GM18868 (cell line): ENCODE data around the gene PLSCR4.

Experiments used
- ATAC-seq: cut with Tn5 transposase; IDR thresholded peaks from one replicate; pipeline ENCODE4 v1.9.1; 2021; ENCODE audit warnings: mild to moderate bottlenecking, moderate library complexity; ENCODE audit not compliant: unreplicated experiment

Gene PLSCR4

DNA sequence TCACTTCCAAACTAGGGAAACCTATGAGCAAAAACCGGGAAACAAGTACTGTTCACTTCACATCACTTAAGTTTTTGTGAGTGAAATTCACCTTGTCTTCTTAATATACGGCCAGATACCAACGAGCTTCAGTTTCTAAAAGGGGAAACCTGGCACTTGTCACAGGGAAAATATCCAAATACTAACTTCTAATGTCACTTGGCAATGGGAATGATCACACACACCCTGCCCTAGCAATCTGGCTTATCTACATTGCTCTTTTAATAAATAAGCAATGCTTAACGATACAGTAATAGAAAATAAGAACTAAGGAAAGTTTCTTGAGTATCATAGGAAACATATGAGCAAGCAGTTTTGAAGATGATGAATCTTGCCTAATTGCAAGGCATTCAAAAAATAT, 55.3 kb downstream of the PLSCR4 start:
- no peak for ATAC-seq

DNA sequence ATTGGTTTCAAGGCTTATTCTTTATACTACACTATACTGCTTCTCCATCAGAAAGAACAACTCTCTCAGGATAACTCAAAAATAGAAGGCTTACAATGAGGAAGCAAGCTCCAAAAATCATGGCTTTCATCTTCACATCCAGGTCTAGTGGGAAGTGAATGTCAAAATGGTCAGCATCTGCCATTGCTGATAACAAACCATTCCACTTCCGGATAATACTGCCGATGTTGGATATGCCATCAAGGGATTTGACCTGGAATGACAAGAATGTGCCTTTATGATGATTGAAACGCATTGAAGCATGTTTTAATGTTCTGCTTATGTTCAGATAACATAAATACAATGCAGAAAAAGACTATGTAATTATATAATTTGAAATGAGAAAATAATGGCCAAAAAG, 55.9 kb downstream of the PLSCR4 start:
- no peak for ATAC-seq

DNA sequence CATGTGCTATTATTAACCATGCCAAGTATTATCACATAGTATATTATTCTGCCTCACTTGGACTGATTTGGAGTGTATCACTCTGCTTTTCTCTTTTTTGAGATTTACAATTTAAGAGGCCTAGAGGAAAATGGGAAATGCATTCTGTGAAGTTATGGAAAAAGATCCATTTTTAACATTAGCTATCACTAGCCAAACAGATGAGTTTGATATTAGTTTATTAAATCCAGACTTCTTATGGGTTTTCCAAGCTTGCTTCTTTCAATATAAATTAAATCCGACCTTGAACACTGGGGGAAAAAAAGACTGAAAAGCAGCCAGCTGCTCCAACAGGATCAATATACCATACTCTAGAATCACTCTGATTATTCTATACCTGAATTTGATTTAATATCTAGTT, 59.9 kb downstream of the PLSCR4 start:
- ATAC-seq = no peak

DNA sequence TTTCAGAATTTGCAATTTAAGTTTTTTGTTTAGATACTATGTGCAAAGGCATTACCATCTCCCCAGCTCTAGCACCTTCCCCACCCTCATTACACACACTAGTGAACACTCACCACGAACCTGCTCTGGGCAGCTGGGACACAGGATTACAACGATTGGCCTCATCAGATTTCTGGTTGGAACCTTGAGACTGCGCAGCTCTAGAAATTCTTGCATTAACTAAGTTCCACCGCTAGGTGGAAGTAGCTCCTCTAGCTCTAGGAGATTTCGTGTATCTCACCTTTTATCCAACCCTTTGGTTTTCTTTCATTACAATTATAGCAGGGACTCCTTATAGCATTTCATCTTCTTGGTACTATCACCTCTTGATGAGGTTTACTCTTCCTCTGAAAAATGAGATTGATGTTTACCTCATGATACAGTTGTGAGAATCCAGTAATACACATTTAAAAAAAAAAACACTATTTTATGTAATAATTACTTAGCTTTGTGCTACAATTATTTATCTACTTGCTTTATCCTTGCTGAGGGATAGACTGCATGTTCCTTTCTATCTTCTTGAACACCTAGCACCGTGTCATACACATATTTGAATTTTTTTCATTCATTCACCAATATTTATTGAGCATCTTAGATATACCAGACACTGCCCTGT, 61.3 kb downstream of the PLSCR4 start:
- ATAC-seq = peak; percentile 95

DNA sequence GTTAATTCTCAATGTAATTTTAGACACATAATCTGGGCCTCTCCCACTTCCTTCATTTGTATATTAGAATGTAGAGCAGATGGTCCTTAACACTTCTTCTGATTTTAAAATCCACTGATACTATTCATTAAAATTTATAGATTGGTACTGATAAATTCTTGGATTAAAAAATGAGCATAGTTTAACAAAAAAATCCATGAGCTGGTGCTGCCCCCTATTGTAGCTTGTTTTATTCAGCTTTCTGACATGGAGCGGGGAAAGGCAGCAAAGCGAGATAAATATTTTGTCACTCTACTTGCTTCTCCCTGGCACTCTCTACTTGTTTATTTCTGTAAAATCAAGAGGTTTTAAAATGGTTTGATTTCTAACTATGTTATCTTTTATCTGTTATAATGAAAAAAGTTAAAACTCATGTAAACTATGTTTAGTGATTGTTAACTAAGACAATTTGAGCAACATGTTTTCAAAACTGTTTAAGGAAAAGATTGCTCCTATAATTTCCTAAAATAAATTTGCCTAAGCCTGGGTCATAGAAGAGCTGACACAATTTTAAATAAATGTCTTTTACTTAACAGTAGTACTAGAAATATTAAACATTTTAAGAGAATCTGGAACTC, 63.5 kb downstream of the PLSCR4 start:
- no peak for ATAC-seq

DNA sequence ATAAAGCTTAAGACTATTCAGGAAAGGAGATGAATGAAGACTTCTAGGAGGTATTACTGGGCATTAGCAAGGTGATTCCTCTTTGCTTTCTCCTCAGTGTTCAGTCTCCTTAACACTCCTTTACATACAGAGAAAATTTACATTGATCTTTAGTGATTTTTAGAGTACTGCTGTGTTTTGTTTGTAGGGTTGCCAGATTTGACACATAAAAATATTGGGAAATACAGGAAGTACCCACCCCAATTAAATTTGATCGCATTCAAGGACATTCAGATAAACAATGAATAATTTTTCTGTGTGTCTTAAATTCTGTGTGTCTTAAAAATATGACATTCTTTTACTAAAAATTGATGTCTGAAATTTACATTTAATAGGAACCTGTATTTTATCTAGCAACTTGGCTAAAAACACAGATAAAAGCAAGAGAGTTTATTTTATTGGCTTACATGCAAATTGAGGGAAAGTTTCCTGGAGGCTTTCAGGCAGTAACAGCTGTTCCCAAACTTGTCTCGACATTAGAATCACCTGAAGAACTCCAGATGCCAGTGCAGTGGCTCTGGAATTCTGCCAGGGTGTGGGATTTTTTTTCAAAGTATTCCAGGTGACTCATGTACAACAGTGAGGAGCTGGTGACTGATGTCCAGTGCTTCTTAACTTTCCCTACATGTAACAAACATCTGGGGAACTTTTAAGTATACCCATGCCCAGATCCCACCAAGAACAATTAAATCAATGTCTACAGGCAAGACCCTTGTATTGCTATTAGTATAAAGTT, 66.5 kb downstream of the PLSCR4 start:
- no peak for ATAC-seq

DNA sequence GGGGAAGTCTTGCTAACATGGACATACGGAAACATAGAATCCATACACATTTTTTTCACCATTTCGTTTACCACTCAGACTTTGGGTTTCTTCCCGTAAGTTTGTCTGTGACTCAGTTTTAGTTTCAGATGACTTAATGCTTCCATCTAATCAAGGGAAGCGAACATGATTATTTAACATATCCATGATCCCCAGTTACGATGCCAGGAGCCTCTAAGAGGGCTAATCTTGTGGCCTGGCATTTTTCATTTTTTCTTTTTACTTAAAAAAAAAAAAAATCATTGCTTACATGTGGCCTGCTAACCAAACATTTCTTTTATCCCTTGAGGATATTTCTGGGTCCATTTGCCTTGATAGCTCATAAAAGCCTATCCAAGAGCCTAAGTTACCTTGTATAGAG, 69.7 kb downstream of the PLSCR4 start:
- ATAC-seq = no peak

DNA sequence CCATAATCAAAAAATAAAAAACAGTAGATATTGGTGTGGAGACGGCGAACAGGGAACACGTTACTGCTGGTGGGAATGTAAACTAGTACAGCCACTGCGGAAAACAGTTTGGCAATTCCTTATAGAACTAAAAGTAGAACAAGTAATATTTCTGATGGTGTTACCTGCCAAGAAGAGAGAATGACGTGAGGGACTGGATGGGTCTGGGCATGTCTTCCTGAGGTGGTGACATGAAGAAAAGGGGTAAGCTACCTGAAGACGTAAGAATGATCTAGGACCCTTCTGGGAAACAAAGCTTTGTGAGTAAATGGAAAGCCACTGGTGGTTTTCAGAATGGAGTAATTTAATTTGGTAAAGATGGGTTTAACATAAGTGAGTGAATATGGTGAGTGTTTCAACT, 70.5 kb downstream of the PLSCR4 start:
- ATAC-seq = no peak

DNA sequence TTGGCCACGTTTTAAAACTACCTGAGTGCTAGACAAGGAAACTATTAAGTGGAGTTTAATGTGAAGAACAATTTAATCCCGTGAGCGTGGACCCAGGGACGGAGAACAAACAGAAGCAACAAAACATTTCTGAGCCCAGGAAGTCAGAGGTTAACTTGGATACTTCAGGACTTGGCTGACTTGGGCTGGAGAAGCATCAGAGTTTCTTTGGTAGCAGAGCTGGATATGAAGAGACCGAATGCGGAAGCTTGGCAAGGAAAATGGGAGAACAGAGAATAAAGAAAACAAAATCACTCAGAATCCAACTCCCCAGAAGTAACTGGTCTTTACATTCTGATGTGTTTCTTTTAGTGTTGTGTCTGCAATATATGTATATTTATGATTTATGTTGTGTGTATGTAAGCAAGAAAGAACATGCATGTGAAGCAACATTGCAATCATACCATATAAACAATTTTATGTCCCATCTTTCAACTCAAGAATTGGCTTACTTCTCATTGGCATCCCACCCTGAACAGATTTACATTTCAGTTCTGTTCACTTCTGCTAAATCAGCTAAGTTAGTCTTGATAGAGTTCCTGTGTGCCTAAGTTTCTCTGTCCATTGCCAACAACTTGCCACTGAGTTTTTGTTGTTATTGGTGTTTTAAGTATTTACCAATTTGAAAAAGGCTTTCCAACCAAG, 72.8 kb downstream of the PLSCR4 start:
- no peak for ATAC-seq

DNA sequence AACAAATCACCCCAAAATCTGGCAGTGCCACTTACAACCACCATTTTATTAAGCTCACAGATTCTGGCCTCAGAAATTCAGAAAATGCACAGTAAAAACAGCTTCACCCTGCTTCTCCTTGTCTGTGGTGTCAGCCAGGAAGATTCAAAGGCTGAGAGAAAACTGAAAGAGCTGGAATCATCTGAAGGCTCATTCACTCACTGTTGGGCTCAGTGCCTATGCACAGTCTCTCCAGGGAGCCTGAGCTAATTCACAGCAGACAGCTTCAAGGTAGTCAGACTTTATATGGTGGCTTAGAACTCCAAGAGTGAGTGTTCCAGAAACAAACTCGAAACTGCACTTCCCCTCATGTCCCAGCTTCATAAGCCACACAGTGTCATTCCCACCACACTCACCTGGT, 73.4 kb downstream of the PLSCR4 start:
- no peak for ATAC-seq

DNA sequence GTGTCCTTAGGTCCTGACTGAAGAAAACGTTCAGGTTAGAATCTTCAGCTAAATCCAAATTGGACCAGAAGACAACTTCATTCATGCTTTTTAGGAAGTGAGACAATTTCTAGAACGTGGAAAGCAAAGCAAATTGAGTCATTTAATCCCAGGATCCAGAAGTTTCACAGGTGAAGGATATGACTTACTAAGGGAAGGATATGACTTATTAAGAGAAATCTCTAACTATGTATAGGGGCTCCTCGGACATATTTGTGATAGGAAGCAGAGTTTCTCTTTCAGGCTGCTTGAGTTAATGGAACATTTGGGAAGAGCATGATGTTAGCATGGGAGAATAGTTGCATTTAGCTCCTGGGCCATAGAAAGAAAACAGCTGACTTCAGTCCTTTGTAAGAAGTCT, 73.8 kb downstream of the PLSCR4 start:
- ATAC-seq = no peak

DNA sequence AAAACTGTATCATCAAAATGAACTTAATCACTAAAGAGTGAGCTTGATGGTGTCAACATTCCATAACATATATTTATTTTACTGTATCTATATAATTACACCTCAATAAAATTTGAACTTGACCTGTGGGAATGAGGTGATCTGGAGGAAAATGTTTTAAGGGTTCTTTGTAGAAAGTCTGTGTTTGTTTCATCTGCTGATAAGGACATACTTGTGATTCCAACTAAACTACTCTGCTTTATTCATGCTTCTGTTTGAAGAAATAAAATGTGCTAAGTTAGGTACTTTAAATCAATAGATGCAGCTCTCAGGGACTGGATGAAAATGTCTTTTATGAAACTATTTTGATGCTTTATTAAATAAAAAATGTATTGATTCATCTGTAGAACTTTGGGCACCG, 78.3 kb downstream of the PLSCR4 start:
- no peak for ATAC-seq

DNA sequence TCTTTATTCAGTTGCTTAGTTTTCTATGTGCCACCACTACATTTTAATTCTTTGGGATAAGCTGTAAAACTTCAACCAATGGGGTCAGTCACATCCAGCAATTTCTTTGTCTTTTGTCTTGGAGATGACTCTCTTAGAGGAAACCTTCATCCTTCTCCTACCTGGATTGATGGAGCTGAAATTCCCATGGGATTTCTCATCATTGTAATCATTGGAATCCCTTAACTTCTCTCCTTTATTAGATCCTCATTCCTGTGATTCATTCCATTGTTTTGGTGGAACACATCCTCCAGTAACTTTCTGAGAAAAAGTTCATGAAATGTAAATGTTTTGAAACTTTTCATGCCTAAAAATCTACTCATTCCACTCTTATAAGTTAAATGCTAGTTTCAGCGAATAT, 80.3 kb downstream of the PLSCR4 start:
- ATAC-seq = no peak

DNA sequence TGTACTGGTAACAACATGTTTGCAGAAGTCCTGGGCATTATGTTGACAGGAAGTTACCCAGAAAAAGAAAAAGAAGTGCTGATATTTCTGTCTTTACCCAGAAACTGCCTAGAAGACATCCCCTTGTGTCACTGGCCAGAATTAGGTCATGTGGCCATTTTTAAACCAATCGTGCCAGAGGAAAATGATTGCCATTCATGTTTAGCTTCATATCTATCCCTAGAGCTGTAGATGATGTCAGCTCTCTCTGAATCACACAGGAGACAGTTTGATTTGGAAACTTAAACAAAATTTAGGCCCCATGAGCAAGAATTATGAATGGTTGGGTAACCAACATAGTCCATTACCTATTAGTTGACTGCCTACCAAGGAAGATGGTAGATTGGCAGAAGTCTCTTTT, 81.0 kb downstream of the PLSCR4 start:
- no peak for ATAC-seq

DNA sequence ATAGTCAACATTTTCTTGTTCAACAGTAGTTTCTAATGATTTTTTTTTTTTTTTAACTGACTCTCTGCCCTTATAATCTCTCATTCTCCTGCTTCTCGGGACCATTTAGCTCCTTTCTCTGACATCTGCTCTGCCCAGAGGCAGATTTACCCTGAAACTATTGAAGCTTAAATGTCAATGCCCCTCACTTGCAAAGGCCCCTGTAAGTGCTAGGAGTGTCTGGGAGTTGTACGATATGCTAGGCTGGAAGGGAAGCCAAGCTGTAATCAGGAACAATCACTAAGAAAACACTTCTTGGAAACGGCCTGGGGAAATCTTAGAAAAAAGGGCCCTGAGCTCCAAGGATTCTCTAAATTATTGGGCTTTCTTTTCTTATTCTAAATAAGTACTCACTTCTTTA, 84.1 kb downstream of the PLSCR4 start:
- no peak for ATAC-seq

DNA sequence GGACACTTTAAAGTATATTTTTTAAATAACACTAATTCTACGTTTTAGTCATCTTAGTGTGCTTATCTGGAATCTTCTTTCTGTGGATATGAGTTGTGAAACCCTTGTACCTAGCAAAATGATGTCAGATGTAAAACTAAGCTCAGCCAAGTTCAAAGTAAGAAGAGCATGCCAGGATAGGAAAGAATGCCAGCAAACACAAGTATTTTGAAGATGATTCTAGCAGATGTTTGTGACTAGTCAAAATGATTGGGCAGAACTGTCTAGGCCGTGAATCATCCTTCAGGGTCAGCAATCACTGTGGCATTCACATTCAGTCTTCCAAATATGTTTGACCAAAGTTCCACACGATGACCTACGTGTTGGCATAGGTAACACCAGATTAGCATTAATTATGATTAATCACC, 84.5 kb downstream of the PLSCR4 start:
- ATAC-seq = no peak

DNA sequence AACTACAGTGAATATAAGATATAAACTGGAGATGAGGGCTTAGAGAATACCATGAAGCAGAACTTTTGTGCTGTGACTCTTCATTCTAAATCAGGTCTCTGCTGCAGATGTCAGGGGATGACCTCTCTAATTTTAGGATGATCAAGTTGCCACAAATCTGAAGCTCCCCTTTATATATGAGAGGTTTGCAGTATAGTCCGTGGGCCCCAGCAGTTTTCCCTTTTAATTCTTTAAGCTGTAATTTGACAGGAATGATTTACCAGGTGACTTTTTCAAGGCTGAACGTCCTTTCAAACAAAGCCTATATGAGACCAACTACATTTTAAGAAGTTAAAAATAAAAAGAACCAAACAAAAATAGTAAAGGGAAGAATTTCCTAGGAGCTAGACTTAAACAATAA, 85.0 kb downstream of the PLSCR4 start:
- no peak for ATAC-seq

DNA sequence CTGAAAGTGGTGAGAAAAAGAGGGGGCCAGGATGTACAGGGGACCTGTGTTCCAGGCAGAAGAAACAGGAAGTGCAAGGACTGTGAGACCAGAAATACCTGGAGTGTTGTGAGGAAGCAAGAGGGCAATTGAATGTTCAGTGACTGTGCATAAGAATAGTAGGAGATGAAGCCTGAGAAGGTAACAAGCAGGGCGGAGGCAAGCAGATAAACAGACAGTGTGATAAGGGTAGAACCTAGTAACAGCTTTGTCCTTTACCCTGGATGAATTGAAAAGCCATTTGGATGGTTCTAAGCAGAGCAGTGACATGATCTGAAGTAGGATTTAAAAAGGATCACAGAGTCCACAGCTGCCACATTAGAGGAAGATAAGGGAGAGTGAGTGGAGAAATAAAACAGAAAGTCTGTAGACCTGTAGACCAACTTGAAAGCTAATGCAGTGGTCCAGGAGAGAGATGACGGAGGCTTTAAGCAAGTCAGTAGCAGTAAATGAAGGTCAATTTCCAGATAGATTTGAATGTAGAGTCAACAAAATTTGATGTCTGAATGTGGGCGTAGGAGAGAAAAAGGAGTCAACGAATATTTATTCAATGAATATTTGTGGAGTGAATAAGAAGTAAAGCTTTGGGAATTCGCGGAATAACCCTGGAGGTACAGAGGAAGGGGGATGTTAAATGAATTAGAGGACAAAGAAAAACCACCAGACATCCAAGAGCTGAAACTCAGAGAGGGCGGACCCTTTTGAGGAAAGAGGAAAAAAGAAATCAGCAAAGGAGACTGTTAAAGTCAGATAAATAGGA, 85.7 kb downstream of the PLSCR4 start:
- ATAC-seq = no peak

DNA sequence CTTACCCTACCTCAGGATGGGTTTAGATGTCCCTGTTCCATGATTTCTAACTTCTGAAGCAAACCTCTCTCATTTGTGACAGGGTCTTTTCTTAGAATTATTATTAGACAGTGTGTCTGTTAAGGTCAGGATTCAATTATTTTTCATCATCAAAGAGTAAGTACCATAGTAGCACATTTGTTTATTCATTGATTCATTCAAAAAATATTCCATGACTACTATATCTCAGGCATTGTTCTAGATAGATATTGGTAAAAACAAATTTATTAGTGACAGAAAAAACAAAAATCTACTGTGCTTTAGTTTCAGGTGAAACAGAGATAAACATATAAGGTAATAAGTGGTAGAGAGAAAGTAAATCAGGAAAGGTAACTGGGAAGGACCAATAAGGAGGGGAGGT, 86.4 kb downstream of the PLSCR4 start:
- ATAC-seq = no peak

DNA sequence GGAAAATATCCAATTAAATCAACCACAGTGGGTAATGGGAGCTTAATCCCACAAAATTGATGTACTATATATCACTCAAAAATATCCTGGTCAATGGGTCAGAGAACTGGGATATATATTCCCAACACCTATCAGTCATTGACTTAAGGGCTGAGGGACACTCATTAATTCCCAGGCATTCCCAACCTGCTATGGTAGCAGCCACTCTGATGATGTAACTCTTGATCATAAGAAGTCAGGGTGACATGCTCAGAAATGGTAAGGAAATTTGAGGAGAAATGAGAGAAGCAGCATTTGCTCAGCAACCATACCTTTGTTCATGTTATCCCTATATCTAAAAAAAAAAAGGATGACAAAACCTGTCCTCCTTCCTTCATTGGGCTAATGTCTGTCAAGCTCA, 86.8 kb downstream of the PLSCR4 start:
- ATAC-seq = no peak

DNA sequence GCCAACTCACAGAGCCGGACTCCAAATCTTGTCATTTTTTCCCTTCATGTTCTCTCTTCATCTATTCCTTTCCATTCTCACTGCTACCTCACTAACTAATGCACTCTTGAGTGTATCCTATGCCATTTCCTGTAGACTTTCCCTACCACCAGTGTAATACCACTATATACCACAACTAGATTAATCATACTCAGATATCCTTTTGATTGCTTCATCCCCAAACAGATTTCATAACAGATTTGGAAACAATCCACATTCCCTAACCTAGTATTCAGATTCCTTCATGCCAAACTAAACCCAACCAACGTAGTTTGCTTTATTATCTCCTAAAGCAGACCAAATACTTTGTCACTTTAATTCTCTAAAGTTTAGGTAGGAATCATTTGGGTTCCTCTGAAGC, 87.3 kb downstream of the PLSCR4 start:
- ATAC-seq = no peak
